Spleen (tissue), 3 donors: ENCODE measurements around the gene RGS19.
A peak's percentile ranks its signal among the peaks of the same experiment; 100 is the strongest.

Experiments used
- POLR2A ChIP-seq, 3 donors: fragments of 450-650 bp; IDR thresholded peaks; one replicate each; pipeline ENCODE4 v1.5.1; 2017; ENCODE audit warnings: antibody characterized with exemption in 3 of 3, mild to moderate bottlenecking in 1 of 3
- POLR2AphosphoS5 ChIP-seq, 3 donors: sonication (generic); formaldehyde crosslinking; IDR thresholded peaks; one replicate each; pipeline ENCODE4 v1.5.1; 2017; ENCODE audit warnings: antibody characterized with exemption in 3 of 3

DNA sequence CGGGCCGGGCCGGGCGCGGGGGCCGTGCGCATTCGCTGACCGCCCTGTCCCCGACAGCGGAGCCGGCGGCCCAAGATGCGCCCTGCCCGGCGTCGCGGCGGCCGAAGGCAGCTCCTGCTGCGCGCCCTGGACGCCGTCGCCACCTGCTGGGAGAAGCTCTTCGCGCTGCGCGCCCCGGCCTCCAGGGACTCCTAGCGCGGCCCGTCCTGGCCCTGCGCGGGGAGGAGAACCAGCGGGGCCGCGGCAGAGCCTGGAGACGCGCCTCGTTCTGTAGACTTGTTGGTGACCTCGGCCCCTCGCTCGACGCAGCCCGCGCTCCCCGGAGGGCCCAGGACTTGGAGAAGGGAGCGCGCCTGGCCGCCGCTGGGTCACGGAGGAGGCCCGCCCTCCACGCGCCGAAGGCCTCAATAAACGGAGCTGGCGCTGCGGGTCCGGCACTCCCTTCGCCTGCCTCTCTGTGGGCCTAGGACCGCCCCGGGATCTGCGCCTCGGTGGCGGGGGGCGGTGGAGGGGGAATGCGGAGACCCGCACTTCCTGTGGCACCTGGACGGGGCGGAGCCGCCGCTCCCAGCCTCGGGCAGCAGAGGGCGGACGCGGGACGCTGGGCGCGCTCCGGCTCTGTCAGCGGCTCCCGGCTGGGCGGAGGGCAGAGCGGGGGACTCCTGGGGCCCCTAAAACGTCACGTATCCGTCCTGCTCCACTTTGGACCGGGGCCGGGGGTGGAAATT lies 40.6 kb downstream of the RGS19 start:
- TF ChIP-seq POLR2AphosphoS5 (IDR thresholded peaks at IDR 0.05) = peak; percentile 44 to 84 (median 76)
- TF ChIP-seq POLR2A (IDR thresholded peaks at IDR 0.05) = no peak
